Measurements from ENCODE around the gene SGSM2.

Gene SGSM2

DNA sequence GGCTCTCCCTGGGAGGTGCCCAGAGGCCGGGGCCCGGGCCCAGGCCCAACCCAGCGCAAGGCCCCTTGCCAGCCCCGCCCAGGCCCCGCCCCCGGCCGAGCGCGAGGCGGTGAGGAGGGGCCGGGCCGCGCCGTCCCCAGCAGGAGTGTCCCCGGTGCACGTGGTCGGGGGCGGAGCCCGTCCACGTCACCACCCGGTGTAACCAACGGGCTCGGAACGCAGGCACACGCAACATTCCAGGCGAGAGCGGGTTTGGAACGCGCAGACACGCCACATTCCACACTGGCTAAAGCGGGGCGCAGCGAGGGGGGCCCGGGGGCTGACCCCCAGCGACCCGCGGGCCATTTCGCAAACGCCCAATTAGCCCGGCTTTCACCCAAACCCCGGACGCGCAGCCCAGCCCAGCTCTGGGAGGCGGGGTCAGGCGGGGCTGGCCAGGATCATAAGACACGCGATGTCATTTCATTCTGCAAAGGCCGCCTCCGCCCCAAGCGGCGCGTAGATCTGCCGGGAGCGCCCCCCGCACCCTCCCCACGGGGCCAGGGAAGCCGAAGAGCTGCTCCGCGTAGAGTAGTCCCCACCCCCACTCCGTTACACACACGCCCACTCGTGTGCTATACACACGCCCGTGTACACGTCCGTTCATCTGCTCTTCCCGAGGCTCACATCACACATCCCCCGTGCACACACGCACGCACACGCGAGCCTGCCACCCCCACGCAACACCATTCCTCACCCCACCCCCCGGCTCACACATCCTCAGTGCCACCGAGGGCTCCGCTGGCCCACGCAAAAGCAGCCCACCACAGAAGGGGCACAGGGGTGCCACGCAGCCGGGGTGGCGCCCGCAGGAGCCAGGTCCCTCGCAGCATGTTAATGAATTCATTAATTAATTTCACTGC, 62.5 kb downstream of the SGSM2 start:
- peak; percentile 86 to 93 for DNase-seq

DNA sequence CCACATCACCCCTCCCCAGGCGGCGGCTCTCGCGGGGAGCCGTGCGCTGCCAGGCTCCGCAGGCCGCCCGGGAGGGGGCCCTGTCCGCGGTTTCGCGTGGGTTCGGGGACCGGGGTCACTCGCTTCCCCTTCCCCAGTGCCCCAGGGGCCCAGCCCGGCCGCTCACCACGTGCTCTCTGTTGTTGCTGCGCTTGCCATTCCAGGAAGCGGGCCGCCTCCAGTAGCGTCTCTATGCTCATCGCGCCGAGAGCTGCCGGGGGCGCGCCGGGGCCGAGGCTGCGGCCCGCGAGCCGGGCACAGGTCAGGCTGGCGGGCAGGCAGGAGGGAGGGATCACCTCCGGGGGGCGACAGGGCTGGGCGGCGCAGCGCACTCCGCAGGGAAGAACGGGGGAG, 63.2 kb downstream of the SGSM2 start:
- peak; percentile 21 to 57 for DNase-seq

DNA sequence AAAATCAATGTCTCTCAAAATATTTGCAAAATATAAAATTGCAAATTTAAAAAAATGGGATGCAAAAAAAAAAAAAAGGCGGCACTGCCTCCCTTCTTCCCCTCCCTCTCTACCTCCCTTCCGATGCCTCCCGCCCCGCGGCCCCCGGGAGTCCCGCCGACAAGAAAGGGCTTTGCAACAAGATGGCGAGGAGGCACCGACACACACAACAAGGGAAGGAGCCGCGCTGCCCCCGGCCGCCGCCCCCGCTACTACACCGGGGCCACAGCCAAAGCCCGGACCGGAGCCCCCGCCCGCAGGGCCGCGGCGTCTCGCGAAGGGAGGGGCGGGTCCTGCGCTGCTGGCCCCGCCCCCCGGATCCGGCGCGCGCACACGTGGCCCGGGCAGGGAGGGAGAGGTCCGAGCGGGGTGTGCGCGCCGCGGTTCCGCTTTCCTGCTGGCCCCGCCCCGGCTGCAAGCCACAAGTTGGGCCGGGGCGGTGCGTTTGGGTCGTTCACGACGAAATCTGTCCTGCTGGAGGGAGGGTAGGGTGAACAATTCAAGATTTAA, 63.6 kb downstream of the SGSM2 start, which contains the start of gene MNT:
TSS of gene MNT (minus strand) at position 184 of the 549 bp plus-strand sequence. CDS start 348 bp downstream, outside the sequence.
- peak; percentile 90 to 94 for DNase-seq

DNA sequence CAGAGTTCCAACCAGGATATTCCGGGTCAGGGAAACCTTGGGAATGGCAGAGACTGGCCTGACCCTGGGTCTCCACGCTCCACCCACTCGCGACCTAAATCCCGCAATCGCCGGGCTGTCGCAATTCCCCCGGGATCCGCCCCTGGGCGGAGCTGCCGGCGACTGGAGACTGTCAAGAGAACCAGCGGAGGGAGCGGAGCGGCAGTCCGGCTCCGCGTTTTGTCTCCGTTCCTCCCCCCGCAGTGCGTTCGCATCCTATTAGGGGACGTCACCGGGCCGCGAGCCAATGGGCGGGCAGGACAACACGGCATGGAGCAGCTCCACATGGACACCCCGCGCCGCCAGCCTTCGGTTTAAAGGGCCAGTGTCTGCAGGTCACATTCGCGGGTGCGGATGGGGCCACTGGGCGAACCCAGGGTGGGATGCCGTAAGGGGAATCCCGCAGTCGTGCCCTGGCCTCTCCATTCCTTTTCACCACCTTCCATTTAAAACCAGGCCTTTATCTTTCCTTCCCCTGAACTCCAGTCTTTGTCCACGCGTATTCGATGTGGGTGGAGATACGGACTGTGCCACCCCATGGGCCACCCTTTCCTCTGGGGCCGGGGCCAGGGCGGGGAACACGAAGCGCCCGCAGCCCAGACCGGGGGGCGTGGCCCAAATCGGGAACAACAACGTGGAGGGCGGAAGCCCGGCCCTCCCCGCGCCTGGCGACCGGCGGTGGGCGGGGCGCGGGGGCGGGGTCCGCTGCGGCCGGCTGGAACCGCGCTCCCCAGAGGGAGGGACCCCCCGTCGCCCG, 64.3 kb downstream of the SGSM2 start:
- DNase-seq = peak; percentile 98

DNA sequence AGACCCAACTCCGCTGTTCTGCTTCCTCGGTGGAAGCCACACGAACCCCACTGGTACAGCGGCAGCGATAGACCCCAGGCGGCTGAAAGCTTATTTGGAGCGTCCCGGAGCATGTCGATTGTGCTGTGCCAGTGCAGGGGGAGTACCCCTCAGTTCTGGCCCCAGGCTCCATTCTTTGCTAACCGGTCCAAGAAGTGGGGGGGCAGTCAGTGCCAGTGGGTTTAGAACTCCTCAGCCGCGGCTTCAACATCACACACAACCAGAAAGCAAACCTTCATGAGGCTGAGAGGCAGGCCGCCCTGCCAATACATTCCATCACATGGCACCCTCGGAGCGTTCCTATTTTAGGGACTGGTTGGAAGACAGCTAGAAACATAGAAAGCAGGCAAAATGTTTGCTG, 65.2 kb downstream of the SGSM2 start:
- no peak for DNase-seq

DNA sequence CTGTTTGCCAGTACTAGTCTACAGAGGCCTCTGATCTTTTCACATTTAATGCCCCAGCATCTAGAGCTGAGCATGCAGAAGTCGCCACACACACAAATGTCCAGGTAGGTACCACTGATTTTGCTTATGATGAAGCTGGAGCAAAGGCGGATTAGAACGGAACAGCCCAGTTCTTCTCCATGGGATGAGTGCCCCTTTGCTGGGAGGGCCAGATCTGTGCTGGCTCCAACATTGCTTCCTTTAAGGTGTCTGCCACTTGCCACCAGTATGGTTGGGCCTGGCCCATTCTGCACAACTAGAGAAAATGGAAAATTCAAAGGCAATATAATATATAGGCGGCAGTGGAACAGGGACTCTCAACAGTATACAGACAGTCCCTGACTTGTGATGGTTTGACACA, 65.7 kb downstream of the SGSM2 start:
- no peak for DNase-seq

DNA sequence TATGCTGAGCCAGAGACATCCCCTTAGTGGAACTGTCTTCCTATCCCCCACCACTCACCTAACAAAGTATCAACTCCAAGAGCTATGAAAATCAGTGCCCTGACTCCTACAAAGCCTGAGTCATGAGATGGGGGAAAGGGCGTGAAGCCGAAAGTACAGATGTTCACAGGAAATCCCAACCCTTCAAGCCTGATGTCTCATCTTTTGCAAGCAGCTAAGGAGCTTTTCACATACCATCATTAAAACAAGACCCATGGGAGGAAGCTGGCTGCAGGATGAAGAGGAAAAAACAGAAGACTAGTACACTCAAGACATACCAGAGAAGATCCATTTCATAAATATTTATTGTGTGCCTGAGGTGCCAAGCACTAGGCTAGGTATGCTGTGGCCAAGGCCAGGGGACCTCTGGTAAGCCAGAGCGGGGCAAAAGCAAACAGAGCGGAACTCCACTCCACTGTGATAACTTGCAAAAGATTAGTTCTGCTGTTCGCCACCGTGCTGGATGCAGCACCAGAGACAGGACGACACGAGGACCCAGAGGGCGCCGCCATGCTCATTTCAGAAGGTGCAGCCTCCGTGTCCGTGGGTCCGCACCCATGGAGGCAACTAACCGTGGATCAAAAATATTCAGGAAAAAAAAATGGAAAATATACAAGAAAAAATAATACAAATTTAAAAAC, 68.1 kb downstream of the SGSM2 start:
- no peak for DNase-seq

DNA sequence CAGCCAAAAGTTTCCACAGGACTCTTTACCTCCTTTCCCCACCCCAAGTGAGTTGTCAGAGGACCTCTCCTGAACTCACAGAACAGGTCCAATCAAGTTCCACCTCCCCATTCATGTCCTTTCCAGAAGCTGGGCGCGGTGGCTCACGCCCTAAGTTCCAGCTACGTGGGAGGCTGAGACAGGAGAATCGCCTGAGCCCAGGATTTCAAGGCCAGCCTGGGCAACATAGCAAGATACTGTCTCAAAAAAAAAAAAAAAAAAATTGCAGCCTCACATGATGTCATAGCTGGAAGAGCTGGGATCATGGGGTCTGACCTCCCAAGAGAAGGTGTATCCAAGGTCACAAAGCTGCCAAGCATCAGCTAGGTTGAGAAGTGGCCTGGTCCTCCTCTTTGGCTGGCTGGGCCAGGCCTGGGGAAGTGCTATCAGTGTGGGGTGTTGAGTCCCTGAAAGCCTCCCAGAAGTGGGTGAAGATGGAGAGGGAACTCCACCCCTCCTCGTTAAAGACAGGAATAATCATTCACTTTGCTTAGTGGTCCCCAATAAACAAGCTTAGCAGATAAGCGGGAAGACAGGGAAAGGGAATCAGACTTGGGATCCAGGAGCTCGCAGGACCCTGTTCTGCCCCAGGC, 69.1 kb downstream of the SGSM2 start:
- DNase-seq = no peak

DNA sequence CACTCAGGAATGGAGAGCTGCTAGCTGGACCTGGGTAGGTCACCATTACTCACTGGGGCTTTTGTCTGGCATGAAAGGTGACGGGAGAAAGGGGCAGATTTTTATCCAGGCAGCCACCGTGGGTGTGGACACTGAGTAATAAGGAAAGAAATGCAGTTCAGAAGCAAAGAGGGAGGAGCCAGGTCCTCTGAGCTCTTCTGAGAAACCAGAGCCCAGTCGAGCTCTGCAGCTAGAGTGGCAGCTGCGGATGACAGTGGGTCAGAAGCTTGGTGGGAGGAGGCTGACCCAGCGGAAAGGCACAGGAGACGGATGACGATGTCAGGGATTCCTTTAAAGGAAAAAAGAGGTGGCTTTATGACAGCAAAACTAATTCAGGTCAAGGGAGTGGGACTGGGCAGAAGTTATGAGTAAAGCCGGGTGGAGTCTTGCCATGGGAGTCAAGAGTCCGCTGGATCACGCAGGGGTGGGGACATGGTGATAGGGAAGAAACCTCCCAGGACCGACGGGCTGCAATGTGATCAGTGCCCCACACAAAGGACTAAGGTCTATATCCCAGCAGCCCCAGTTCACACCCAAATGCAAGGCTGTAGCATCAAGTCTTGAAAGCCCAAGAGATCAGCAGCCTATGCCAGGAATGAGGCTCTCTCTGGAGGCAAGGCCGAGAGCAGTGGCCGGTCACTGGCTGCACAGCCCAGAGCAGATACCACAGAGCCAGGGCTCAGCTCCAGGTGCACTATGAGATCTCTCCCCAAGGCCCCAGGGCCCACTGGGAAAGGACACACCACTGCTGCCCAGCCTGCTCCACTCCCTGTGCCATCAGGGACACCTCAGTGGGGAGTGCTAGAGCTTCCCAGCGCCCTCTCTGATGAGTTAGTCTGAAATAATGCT, 69.8 kb downstream of the SGSM2 start:
- no peak for DNase-seq

DNA sequence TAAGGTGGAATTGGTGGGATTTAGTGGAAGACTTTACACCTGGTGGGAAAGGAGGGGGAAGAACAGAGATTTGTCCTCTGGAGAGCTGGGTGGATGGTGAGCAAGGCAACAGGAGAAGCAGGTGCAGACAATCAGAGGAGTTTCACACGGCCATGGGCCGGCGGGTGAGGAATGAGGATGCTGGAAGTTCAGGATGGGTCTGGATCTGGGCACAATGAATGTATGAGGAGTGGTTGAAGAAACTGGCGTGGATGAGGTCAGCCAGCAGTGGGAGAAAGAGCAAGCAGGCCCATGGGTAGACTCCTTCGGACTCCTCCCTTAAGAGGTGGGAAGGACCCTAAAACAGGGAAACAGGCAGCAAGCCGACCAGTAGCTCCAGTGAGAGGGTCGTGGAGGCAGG, 73.7 kb downstream of the SGSM2 start:
- DNase-seq = no peak

DNA sequence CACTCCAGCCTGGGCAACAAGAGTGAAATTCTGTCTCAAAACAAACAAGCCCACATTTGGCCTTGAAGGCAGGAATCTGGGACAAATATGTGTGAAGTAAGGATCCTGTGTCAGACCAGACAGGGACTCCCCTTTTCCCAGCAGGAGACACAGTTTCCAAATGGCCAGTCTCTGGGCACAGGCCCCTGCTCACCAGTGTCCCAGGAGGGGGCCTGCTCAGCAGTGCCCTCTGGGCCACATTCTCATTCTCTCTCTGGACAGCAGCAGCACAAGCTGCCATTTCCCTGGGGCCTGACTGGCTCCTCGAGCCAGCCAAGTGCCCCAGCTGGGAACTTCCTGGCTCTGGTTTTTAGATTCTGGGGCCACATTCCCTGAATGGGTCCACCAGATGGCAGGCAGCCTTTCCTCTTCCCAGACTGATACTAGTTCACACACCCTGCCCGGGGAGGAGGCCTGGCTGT, 75.3 kb downstream of the SGSM2 start:
- DNase-seq = no peak

DNA sequence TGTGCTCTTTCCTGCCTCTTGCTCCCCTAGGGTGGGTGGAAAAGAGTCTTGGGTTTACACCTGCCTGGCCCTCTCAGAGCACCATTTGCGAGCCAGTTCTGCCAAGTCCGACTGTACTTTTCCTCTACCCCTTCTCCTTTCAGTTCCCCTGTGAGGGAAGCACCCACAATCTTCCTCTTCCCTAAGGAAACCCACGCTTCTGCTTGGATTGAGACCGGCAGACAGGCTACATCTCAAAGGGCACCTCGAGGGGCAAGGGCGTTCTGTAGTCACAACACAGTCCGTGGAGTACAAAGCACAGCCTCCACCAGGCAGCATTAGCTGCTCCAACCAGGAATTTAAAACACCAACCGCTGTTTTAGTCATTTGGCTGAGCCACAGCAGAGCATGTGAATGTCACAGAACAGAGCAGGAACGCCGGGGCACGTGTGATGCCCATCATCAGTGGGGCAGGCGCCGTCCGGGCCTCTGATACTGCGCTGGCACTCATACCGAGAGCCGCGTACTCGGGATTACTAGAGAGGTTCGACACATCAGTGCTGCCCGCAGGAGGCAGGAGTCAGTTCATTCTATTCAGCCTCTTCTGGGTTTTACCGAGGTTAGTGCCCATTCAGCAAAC, 77.3 kb downstream of the SGSM2 start:
- no peak for DNase-seq

DNA sequence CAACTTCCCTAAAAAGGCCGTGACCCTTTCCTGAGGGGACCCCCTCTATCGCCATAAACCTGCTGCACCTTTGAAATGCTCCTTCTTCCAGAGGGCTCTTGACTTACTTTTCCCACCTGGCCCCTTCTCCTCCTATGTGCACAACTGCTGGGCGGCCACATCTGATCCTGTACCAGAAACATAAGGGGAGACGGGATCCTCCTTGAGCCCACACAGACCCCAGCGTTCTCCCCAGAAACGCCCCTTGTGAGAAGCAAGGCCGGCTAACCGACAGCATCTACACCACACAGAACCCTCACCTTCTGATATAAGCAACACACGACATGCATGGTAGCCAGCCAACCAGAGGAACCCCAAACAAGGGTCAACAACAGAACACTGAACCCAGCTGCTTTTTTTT, 77.8 kb downstream of the SGSM2 start:
- no peak for DNase-seq

DNA sequence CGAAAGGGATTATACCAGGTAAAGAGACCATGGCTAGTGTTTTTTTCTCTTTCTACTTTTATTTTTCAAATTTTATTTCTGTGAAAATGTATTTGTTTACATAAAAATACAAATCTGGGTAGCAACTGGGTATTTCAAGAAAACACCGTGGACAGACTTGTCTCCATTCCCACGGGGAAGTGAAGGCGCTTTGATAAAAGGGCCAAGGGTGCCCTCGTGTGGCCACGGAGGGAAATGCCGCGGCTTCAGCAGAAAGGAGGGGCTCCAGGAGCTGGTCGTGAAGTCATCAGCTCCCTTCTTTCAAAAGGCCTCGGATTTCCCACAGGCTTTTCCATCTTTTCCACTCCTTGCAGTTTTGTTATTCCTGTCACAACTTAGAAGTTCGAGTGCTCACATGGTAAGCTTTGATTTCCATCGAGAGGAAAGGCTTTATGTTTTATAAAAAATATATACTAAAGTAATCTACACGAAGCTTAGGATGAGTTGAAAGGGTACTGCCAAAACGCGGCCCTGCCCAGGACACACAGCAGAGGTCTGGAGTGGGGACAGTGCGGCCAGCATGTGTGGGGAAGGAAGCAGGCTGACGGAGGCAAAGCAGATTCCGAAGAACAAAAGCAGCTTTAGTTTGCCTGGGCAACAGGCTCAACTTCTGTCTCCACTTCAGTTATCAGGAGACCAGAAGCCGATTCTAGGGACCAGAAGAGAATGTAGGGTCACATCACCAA, 78.9 kb downstream of the SGSM2 start:
- DNase-seq = peak; percentile 64 to 79

DNA sequence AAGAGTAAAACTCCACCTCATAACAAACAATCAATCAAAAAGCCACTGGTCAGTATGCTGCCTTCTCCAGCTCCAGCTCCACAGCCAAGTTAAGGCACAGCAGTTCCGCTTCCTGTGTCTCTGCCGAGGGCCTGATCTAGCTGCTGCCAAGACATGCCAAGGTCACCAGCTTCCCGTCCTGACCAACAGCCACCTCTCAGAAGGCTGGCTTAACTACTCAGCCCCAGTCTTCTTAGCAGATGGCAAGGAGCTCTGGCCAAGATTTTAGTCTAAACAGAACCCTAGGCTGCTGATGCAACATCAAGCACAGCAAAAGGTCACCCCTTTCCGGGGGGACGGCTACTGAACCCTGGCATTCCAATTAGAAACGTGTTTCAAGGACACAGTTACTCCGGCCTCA, 81.3 kb downstream of the SGSM2 start:
- DNase-seq = no peak

DNA sequence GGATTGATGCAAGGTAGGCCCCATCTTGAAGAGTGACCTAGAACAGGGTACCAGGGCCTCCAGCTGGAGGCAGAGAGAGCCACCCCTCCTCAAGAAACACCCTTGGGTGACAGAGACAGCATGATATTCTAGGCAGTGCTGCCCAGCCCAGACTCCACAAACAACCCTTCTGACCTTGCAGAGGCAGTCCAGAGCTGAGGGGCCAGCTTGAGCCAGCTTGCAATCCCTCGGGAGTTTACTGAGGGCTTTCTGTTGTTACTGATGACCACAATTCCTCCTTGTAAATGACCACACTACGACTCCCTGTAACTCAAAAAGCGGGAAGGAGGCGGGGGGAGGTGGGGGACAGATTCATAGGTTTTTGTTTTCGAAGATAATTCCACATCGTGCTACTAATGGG, 82.2 kb downstream of the SGSM2 start:
- no peak for DNase-seq

DNA sequence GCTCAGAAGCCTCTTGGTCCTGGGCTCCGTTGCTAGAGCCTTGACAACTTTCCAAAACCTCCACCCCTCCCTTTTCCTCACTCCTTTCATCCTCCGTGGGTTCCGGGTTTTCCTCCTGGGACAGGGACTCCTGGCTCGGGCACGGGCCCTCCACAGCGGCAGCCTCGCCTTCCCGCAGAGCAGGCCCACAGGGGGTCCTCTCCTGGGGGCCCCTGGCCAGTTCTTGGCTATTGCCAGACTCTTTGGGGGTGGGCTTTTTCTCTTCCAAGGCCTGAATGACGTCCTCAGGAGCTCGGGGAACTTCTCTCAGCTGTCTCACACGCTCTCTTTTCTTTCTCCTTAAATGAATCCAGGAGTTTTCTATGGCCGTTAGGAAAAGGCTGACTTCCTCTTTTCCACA, 82.9 kb downstream of the SGSM2 start:
- no peak for DNase-seq

DNA sequence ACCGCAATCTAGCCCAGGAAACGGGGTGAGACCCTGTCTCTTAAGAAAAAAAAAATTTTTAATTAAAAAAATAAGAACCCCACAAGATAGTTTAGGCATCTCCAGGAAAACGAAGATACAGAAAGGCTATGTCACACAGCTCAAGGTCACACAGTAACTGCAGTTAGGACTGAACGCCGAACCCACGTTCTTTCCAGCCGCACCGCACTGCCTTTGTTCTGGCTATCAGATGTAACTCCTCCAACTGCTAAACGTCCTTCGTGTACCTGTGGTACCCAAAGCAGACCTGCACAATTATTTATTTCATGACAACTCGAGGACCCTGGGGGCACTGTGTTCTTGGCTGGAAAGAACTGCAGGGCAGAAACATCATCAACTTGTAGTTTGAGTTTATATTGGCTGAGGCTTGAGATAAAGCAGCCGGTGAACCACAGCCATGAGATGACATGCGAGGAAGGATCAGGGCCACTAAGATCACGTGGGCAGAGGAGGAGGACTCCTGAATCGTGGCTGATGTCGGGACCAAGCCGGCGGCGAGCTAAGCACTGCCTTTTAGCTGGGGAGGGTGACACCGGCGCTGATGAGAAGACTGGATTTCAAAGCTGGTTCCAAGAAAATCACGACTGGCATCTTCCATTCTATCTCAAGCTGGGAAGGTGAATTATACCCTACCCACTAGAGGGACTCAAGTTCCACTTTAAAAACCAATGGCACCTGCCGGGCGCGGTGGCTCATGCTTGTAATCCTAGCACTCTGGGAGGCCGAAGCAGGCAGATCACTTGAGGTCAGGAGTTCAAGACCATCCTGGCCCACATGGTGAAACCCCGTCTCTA, 84.2 kb downstream of the SGSM2 start:
- peak in 1 of 2 experiments; percentile 6 for DNase-seq

DNA sequence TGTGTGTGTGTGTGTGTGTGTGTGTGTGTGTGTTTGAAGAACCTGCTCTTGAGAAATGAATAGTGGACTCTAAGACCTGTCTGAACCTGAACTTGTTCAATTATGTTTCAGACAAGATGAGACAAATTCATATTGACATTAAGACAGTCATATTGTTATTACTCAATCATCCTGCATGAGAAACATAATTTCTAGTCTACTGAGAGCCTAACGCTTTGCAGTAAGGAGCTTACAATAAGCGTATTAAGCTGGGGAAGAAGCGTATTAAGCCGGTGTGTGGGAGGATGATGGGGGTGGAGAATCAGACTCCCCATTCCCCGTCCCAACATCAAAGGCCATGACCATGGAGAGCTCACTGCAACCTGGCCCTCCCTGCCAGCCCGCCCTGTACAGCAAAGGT, 86.0 kb downstream of the SGSM2 start:
- DNase-seq = no peak

All from NCI-H1930 (cell line).